ENCODE measurements around the gene PBX3.

- TF ChIP-seq, protein P1, sequence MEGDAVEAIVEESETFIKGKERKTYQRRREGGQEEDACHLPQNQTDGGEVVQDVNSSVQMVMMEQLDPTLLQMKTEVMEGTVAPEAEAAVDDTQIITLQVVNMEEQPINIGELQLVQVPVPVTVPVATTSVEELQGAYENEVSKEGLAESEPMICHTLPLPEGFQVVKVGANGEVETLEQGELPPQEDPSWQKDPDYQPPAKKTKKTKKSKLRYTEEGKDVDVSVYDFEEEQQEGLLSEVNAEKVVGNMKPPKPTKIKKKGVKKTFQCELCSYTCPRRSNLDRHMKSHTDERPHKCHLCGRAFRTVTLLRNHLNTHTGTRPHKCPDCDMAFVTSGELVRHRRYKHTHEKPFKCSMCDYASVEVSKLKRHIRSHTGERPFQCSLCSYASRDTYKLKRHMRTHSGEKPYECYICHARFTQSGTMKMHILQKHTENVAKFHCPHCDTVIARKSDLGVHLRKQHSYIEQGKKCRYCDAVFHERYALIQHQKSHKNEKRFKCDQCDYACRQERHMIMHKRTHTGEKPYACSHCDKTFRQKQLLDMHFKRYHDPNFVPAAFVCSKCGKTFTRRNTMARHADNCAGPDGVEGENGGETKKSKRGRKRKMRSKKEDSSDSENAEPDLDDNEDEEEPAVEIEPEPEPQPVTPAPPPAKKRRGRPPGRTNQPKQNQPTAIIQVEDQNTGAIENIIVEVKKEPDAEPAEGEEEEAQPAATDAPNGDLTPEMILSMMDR (IDR thresholded peaks at IDR 0.05) = no peak
- no peak for TF ChIP-seq POLR2A (IDR thresholded peaks at IDR 0.05)
These were observed 201.9 kb downstream of the PBX3 start for GRCh38 chr9:125948887-125949596.
